DND-41 (cell line): ENCODE measurements around the gene RPS6KC1.

Experiments used
- ATAC-seq: fragments of 200-7000 bp; cut with Tn5 transposase; 3 replicates; pipeline ENCODE4 v1.9.1; 2021; ENCODE audit warnings: low read depth; ENCODE audit not compliant: insufficient read depth
- DNase-seq: peaks from one replicate; pipeline ENCODE4 v3.0.0-alpha.2; 2020
- H2AFZ ChIP-seq: 2 replicates; pipeline ENCODE4 v1.6.0; 2012; ENCODE audit warnings: low read depth, low read length
- H3K27ac ChIP-seq: 2 replicates; pipeline ENCODE4 v1.5.1; 2012; ENCODE audit warnings: low read length, inconsistent platforms
- H3K27me3 ChIP-seq: fragments of 200-600 bp; sonication (generic); 2 replicates; pipeline ENCODE4 v1.6.0; 2012; ENCODE audit warnings: low read length, mild to moderate bottlenecking, inconsistent platforms; ENCODE audit not compliant: insufficient read depth, poor library complexity
- H3K36me3 ChIP-seq: 2 replicates; pipeline ENCODE4 v1.5.1; 2012; ENCODE audit warnings: low read length, inconsistent platforms; ENCODE audit not compliant: insufficient read depth
- H3K4me1 ChIP-seq: 2 replicates; pipeline ENCODE4 v1.5.1; 2012; ENCODE audit warnings: mild to moderate bottlenecking, low read length; ENCODE audit not compliant: insufficient read depth
- H3K4me2 ChIP-seq: 2 replicates; pipeline ENCODE4 v1.6.0; 2012; ENCODE audit warnings: mild to moderate bottlenecking, moderate library complexity, low read length, inconsistent platforms; ENCODE audit not compliant: insufficient read depth
- H3K4me3 ChIP-seq, 2 experiments: fragments of 200-600 bp in 1 of 2; shearing (Covaris generic) in 1 of 2; 2 replicates each; pipeline ENCODE4 v1.5.1; 2012 to 2016; ENCODE audit warnings: inconsistent platforms in 2 of 2, low read length in 2 of 2, mild to moderate bottlenecking in 2 of 2, low read depth in 1 of 2, moderate library complexity in 1 of 2
- H3K79me2 ChIP-seq: 2 replicates; pipeline ENCODE4 v1.6.0; 2012; ENCODE audit warnings: low read length, inconsistent platforms; ENCODE audit not compliant: insufficient read depth
- H3K9ac ChIP-seq: 2 replicates; pipeline ENCODE4 v1.6.0; 2012; ENCODE audit warnings: low read depth, mild to moderate bottlenecking, inconsistent platforms, low read length, moderate library complexity
- H3K9me3 ChIP-seq: 2 replicates; pipeline ENCODE4 v1.5.1; 2012; ENCODE audit warnings: low read length, moderate library complexity, mild to moderate bottlenecking, inconsistent platforms; ENCODE audit not compliant: insufficient read depth, severe bottlenecking
- H4K20me1 ChIP-seq: 2 replicates; pipeline ENCODE4 v1.6.0; 2012; ENCODE audit warnings: low read length; ENCODE audit not compliant: insufficient read depth
- CTCF ChIP-seq: IDR thresholded peaks from 2 replicates; pipeline ENCODE4 v1.5.1; 2012; ENCODE audit warnings: borderline replicate concordance, low read length, moderate library complexity, mild to moderate bottlenecking; ENCODE audit not compliant: poor library complexity, severe bottlenecking; ENCODE audit errors: extremely low read depth
- EZH2 ChIP-seq: IDR thresholded peaks from 3 replicates; pipeline ENCODE4 v1.6.1; 2012; ENCODE audit warnings: borderline replicate concordance, low read depth, mild to moderate bottlenecking, moderate library complexity, low read length, inconsistent platforms; ENCODE audit not compliant: severe bottlenecking

RPS6KC1 gene

GRCh38 chr1:213127074-213127473 is 76.0 kb downstream of the RPS6KC1 start:
- no peaks in the 10 kb centered on the region for H3K36me3 ChIP-seq
- no peaks in the 10 kb centered on the region for H3K9me3 ChIP-seq
- no peak overlapping the region for H3K4me2 ChIP-seq
- no peak overlapping the region for H3K4me3 ChIP-seq
- no peak for ATAC-seq
- no peak for DNase-seq
- no peaks in the 10 kb centered on the region for H3K79me2 ChIP-seq
- H2AFZ ChIP-seq, result no peak overlapping the region
- no peaks in the 10 kb centered on the region for H3K4me1 ChIP-seq
- TF ChIP-seq EZH2 (no peak), CTCF (no peak)
- no peaks in the 10 kb centered on the region for H4K20me1 ChIP-seq
- no peak overlapping the region for H3K27ac ChIP-seq
- no peak overlapping the region for H3K9ac ChIP-seq
- no peaks in the 10 kb centered on the region for H3K27me3 ChIP-seq

- H2AFZ ChIP-seq, result no peak overlapping the region
- H3K9ac ChIP-seq, result no peak overlapping the region
- no peaks in the 10 kb centered on the region for H3K36me3 ChIP-seq
- H4K20me1 ChIP-seq, result no peaks in the 10 kb centered on the region
- no peaks in the 10 kb centered on the region for H3K9me3 ChIP-seq
- H3K79me2 ChIP-seq, result no peaks in the 10 kb centered on the region
- DNase-seq (no peak), ATAC-seq (no peak)
- no peaks in the 10 kb centered on the region for H3K27me3 ChIP-seq
- H3K27ac ChIP-seq, result no peak overlapping the region
- H3K4me2 ChIP-seq, result no peak overlapping the region
- no peaks in the 10 kb centered on the region for H3K4me1 ChIP-seq
- H3K4me3 ChIP-seq, result no peak overlapping the region
- TF ChIP-seq EZH2, result no peak
- no peak for TF ChIP-seq CTCF
These were observed 81.0 kb downstream of the RPS6KC1 start for GRCh38 chr1:213131851-213132655.

GRCh38 chr1:213135572-213135971 is 84.5 kb downstream of the RPS6KC1 start:
- DNase-seq (no peak), ATAC-seq (no peak)
- H3K4me2 ChIP-seq, result no peak overlapping the region
- no peaks in the 10 kb centered on the region for H3K9me3 ChIP-seq
- H3K9ac ChIP-seq, result no peak overlapping the region
- no peak overlapping the region for H2AFZ ChIP-seq
- no peaks in the 10 kb centered on the region for H3K36me3 ChIP-seq
- no peaks in the 10 kb centered on the region for H3K27me3 ChIP-seq
- TF ChIP-seq EZH2 (no peak), CTCF (no peak)
- H3K27ac ChIP-seq, result no peak overlapping the region
- no peaks in the 10 kb centered on the region for H4K20me1 ChIP-seq
- no peaks in the 10 kb centered on the region for H3K4me1 ChIP-seq
- no peaks in the 10 kb centered on the region for H3K79me2 ChIP-seq
- no peak overlapping the region for H3K4me3 ChIP-seq
